ENCODE measurements around the gene SUPT6H.

- TF ChIP-seq CTCF (IDR thresholded peaks at IDR 0.05) (no peak), EZH2 (IDR thresholded peaks at IDR 0.05; ENCODE audit: borderline replicate concordance, insufficient read depth, low read depth, low read length, poor library complexity, severe bottlenecking) (no peak)
Observed at GRCh38 chr17:28720247-28720996, 58.4 kb downstream of the SUPT6H start.
